Spleen (tissue), 7 donors: Measurements from ENCODE around the gene CD163L1.

Experiments
- CTCF ChIP-seq, 11 experiments: fragments of 200-600 bp in 7 of 11; fragments of 450-650 bp in 4 of 11; sonication (generic) in 4 of 11; IDR thresholded peaks in 8 of 11; conservative IDR thresholded peaks in 3 of 11; 1 replicate in 7 of 11; 2 replicates in 4 of 11; pipeline versions ENCODE4 v1.4.0 to v1.8.0; 2016 to 2021; ENCODE audit warnings: antibody characterized with exemption in 11 of 11, inconsistent platforms in 4 of 11, mild to moderate bottlenecking in 1 of 11
- POLR2A ChIP-seq, 3 donors: fragments of 450-650 bp; IDR thresholded peaks; one replicate each; pipeline ENCODE4 v1.5.1; 2017; ENCODE audit warnings: antibody characterized with exemption in 3 of 3, mild to moderate bottlenecking in 1 of 3
- donor health status: DM: no; HTN: no; CAD: no; lungs with moderate emphysema.
- donor health status: DM: no; HTN: no; CAD: no.
- donor health status: DM: no; HTN: no; CAD: no.

GRCh38 chr12:7375145-7375543 is 68.8 kb downstream of the CD163L1 start:
- TF ChIP-seq CTCF (IDR thresholded peaks at IDR 0.05 in 8 of 11, conservative IDR thresholded peaks at IDR 0.05 in 3 of 11) (no peak), POLR2A (IDR thresholded peaks at IDR 0.05) (no peak)
